PC-9 (cell line): ENCODE data around the gene ALG1.

Source experiments
- CTCF ChIP-seq: fragments of 200-600 bp; sonication (generic); conservative IDR thresholded peaks from 2 replicates; pipeline ENCODE4 v1.6.1; 2017; ENCODE audit warnings: mixed run types, antibody characterized with exemption, mild to moderate bottlenecking, moderate library complexity
- EZH2 ChIP-seq: fragments of 200-600 bp; sonication (generic); IDR thresholded peaks from 2 replicates; pipeline ENCODE4 v1.8.0; 2017; ENCODE audit warnings: antibody characterized with exemption, low read depth

- TF ChIP-seq CTCF (no peak), EZH2 (no peak)
These were observed 1.0 kb upstream of the ALG1 start for GRCh38 chr16:5070431-5071186.
